ENCODE results near the gene AFMID. TPM values are rescaled to one million over a fixed set of nuclear protein-coding genes. Genes with fewer than 3 reads are reported as not detected.

AFMID gene
- total and polyA plus RNA-seq, 2 of the 8 experiments (the other 6 are each of a cell fraction or from before 2014, with no cell fraction given) = 49.0 to 53.0 TPM

GRCh38 chr17:78183916-78184315 is 3.2 kb upstream of the AFMID start (continued):
- TF ChIP-seq, protein P1, sequence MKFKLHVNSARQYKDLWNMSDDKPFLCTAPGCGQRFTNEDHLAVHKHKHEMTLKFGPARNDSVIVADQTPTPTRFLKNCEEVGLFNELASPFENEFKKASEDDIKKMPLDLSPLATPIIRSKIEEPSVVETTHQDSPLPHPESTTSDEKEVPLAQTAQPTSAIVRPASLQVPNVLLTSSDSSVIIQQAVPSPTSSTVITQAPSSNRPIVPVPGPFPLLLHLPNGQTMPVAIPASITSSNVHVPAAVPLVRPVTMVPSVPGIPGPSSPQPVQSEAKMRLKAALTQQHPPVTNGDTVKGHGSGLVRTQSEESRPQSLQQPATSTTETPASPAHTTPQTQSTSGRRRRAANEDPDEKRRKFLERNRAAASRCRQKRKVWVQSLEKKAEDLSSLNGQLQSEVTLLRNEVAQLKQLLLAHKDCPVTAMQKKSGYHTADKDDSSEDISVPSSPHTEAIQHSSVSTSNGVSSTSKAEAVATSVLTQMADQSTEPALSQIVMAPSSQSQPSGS (IDR thresholded peaks at IDR 0.05; ENCODE audit: low read length) = no peak
- TF ChIP-seq MAFK (IDR thresholded peaks at IDR 0.05; ENCODE audit: low read depth, low read length) (no peak), TCF12 (IDR thresholded peaks at IDR 0.05; ENCODE audit: low read depth, low read length) (no peak), NRF1 (IDR thresholded peaks at IDR 0.05; ENCODE audit: low read depth, low read length) (no peak), BCL11A (IDR thresholded peaks at IDR 0.05; ENCODE audit: low read depth in 2 of 2, low read length in 2 of 2) (no peak), CBX5 (IDR thresholded peaks at IDR 0.05; ENCODE audit: low read depth, low read length) (no peak), SP2 (IDR thresholded peaks at IDR 0.05; ENCODE audit: low read length) (no peak), KDM4A (IDR thresholded peaks at IDR 0.05; ENCODE audit: low read depth, low read length, severe bottlenecking) (no peak), SP4 (IDR thresholded peaks at IDR 0.05; ENCODE audit: low read length) (no peak), POLR2AphosphoS5 (IDR thresholded peaks at IDR 0.05; ENCODE audit: low read depth, low read length) (no peak)
- TF ChIP-seq, protein P2, sequence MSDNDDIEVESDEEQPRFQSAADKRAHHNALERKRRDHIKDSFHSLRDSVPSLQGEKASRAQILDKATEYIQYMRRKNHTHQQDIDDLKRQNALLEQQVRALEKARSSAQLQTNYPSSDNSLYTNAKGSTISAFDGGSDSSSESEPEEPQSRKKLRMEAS (IDR thresholded peaks at IDR 0.05) = no peak

All from H1 (cell line).